NCI-H1092 treated with DMSO at 0.1 percent for 48 hours (cell line): ENCODE results near the gene THRB.
A peak's percentile ranks its signal among the peaks of the same experiment; 100 is the strongest.

Experiments used
- DNase-seq: peaks from one replicate; lab custom pipeline; 2025; lab: John Stamatoyannopoulos, UW

THRB gene

GRCh38 chr3:24306518-24306917, 188.1 kb downstream of the THRB start:
- no peak for DNase-seq

GRCh38 chr3:24305795-24306467, 188.7 kb downstream of the THRB start:
- DNase-seq = no peak

- peak; percentile 38 for DNase-seq
Measured at GRCh38 chr3:24303057-24303754, 191.4 kb downstream of the THRB start.

GRCh38 chr3:24302396-24302795, 192.3 kb downstream of the THRB start:
- DNase-seq = no peak

GRCh38 chr3:24300949-24301348, 193.7 kb downstream of the THRB start:
- no peak for DNase-seq

GRCh38 chr3:24299806-24300626, 194.6 kb downstream of the THRB start:
- DNase-seq = no peak

GRCh38 chr3:24299246-24299805, 195.3 kb downstream of the THRB start:
- DNase-seq = no peak

GRCh38 chr3:24296441-24297205, 198.0 kb downstream of the THRB start:
- DNase-seq = no peak

- no peak for DNase-seq
Measured at GRCh38 chr3:24294150-24294549, 200.5 kb downstream of the THRB start.

- no peak for DNase-seq
Measured at GRCh38 chr3:24291646-24292045, 203.0 kb downstream of the THRB start.

GRCh38 chr3:24290596-24290995, 204.1 kb downstream of the THRB start:
- DNase-seq = no peak

GRCh38 chr3:24288496-24289236, 206.0 kb downstream of the THRB start:
- no peak for DNase-seq

GRCh38 chr3:24287755-24288450, 206.7 kb downstream of the THRB start:
- DNase-seq = no peak

- DNase-seq = no peak
Measured at GRCh38 chr3:24286405-24286804, 208.2 kb downstream of the THRB start.

- DNase-seq = no peak
Measured at GRCh38 chr3:24278543-24278942, 216.1 kb downstream of the THRB start.

- DNase-seq = no peak
Measured at GRCh38 chr3:24273491-24273890, 221.2 kb downstream of the THRB start.

- DNase-seq = no peak
Measured at GRCh38 chr3:24272875-24273274, 221.8 kb downstream of the THRB start.

GRCh38 chr3:24272408-24272807, 222.2 kb downstream of the THRB start:
- no peak for DNase-seq

GRCh38 chr3:24271228-24271627, 223.4 kb downstream of the THRB start:
- no peak for DNase-seq

GRCh38 chr3:24270744-24271143, 223.9 kb downstream of the THRB start:
- no peak for DNase-seq
